K562 treated with DMSO at 1 percent for 4 hours (cell line): ENCODE results near the gene TEX48. TPM values are rescaled to one million over a fixed set of nuclear protein-coding genes. Genes with fewer than 3 reads are reported as not detected.

Experiments used
- total RNA-seq: library from RNA; unstranded; fragments of 300-600 nt; gene quantifications from 2 replicates; pipeline ENCODE4 v1.2.3, GENCODE V29; 2022; ENCODE audit not compliant: insufficient read depth

TEX48 gene, protein sequence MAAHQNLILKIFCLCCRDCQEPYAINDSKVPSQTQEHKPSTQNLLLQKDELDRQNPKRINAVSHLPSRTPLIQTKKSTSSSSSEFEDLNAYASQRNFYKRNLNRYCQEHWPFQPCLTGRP
- total RNA-seq, result not detected in 2 replicates

DNA sequence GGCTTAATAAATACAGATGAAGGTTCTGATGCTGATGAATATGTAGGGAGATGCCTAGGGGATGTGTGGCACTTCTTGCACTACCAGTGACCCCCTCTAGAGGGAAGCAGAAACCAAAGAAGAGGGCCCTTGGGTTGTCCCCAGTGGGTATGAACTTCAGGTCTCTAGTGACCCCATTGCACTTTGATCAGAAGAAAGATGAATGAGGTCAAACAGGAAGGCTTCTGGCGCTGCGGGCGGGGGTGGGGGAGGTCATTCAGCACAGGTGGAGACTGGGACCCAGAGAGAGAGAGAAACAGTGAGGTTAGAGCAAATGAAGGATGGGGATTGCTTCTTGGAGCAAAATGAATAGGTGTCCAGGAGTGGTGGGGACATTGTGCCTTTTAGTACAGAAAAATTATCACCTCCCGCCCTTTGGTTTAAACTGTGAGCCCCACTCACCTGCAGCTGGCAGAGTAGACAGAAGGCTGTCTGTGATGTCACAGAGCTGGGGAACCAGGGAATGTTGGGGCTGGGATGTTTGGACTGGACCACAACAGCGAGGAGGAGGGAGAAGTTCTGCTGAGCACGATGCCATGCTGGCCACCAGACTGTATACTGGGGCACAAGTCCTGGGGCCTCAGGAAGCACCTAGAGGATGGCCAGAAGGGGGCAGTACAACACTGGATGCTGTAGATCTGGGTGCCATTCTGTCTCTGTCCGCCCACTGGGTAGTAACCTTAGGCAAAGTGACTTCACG is at the start of gene TEX48:
TEX48 (minus strand) TSS at position 599 of the 739 bp plus-strand sequence. CDS start 10,469 bp downstream, outside the sequence.

DNA sequence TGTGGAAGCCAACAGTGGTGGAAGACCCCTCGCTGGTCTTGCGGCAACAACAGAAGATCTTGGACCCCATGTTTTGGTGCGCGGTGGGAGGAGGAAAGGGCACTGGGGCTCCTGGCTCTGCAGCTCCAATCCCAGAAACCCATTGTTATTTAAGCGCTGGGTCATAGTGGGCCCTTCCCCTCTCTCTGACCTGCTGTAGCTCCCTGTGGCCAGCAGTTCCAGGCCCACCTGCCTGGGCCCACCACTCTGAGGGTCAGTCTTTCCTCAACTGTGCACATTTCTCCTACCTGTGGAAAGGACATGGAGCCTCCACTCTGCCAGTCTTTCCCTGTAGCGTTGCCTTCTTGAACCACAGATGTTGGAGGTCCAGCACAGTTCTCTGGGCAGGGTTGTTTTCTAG is 24.3 kb downstream of the TEX48 start, which contains the start of gene TEX53:
TEX53 (minus strand) TSS at position 101 of the 400 bp plus-strand sequence; CDS start at position 70, 31 bp downstream.

Other genes with a start within 250 kb of the TEX48 start
- 10.6 and 21.0 TPM in 2 replicates for gene WHRN, start 176.7 kb downstream of the TEX48 start, total RNA-seq
- gene ATP6V1G1, start 94.4 kb downstream of the TEX48 start, total RNA-seq, result 121 and 129 TPM in 2 replicates
- gene TMEM268, start 70.9 kb downstream of the TEX48 start, total RNA-seq, result 7.3 and 9.4 TPM in 2 replicates
- gene TEX53, start 24.4 kb downstream of the TEX48 start, total RNA-seq, result not detected in 2 replicates
- not detected in 2 replicates for gene TNFSF15, start 123.8 kb upstream of the TEX48 start, total RNA-seq
- not detected in 2 replicates for gene TNFSF8, start 248.4 kb upstream of the TEX48 start, total RNA-seq